MCF 10A (cell line): Measurements from ENCODE around the gene RBP3. TPM values are rescaled to one million over a fixed set of nuclear protein-coding genes. Genes with fewer than 3 reads are reported as not detected.

Source experiments
- BruUV-seq: library from RNA; stranded (reverse); fragments of 400-500 nt; replicated peaks from 2 replicates; lab custom pipeline; 2021; lab: Mats Ljungman, UMichigan
- CTCF ChIA-PET: fragments of 300-600 bp; sonication (Branson Sonifier 250); formaldehyde crosslinking; extraction: SDS; loops from one replicate; lab custom pipeline; 2021; ENCODE audit warnings: antibody characterized with exemption, inconsistent platforms; lab: Yijun Ruan, JAX
- POLR2A ChIA-PET: fragments of 300-600, 350-650 bp; sonication (Branson Sonifier 250); formaldehyde crosslinking; extraction: SDS; loops from one replicate; lab custom pipeline; 2020; ENCODE audit warnings: antibody characterized with exemption, inconsistent platforms; lab: Yijun Ruan, JAX
- DNase-seq: peaks from one replicate; pipeline ENCODE4 v3.0.0-alpha.2; 2018; ENCODE audit not compliant: unreplicated experiment
- H3K27ac Mint-ChIP-seq: one replicate; pipeline ENCODE4 v1.8.0; 2022; ENCODE audit warnings: mild to moderate bottlenecking, low read depth, mixed read lengths; ENCODE audit not compliant: unreplicated experiment
- H3K27me3 Mint-ChIP-seq: one replicate; pipeline ENCODE4 v1.8.0; 2022; ENCODE audit warnings: mixed read lengths; ENCODE audit not compliant: insufficient read depth, unreplicated experiment
- H3K36me3 Mint-ChIP-seq: one replicate; pipeline ENCODE4 v1.8.0; 2022; ENCODE audit warnings: mild to moderate bottlenecking, moderate library complexity, mixed read lengths; ENCODE audit not compliant: insufficient read depth, unreplicated experiment
- H3K4me1 Mint-ChIP-seq: one replicate; pipeline ENCODE4 v1.8.0; 2022; ENCODE audit warnings: mixed read lengths; ENCODE audit not compliant: insufficient read depth, unreplicated experiment
- H3K4me3 Mint-ChIP-seq: one replicate; pipeline ENCODE4 v1.8.0; 2022; ENCODE audit warnings: mild to moderate bottlenecking, moderate library complexity, mixed read lengths; ENCODE audit not compliant: unreplicated experiment
- H3K9me3 Mint-ChIP-seq: one replicate; pipeline ENCODE4 v1.8.0; 2022; ENCODE audit warnings: mixed read lengths; ENCODE audit not compliant: unreplicated experiment
- CTCF ChIP-seq: fragments of 200-600 bp; IDR thresholded peaks from one replicate; pipeline ENCODE4 v1.8.0; 2022; ENCODE audit warnings: antibody characterized with exemption, mild to moderate bottlenecking; ENCODE audit not compliant: unreplicated experiment
- intact Hi-C: fragments of 100-400 bp; cut with micrococcal nuclease; formaldehyde crosslinking; loops from 2 replicates; pipeline ENCODE4 v1.14.1; 2022
- total RNA-seq: library from RNA; stranded (reverse); gene quantifications from 2 replicates; pipeline ENCODE4 v1.2.3, GENCODE V29; 2022

Gene RBP3
- total RNA-seq, 1 experiment from 2014 or later, result not detected

GRCh38 chr10:47319784-47320183 lies 28.4 kb upstream of the RBP3 start:
- Mint-ChIP-seq H3K9me3 (no peaks in the 10 kb centered on the region), H3K27ac (no peak overlapping the region), H3K4me1 (peaks cover 5% of the 10 kb centered on the region), H3K27me3 (peaks cover 29% of the 10 kb centered on the region), H3K36me3 (no peaks in the 10 kb centered on the region), H3K4me3 (no peak overlapping the region)
- CTCF ChIA-PET, result interaction anchor here (14.1 kb wide), 1 partner anchor 293 kb away, joined by 131 read pairs; no protein-coding TSS in a partner anchor
- no TSS peak for BruUV-seq
- no peak for TF ChIP-seq CTCF
- intact Hi-C loops, result no loop called here
- POLR2A ChIA-PET, result no interaction called here
- DNase-seq, result no peak

- POLR2A ChIA-PET, result interaction anchor here (1.0 kb wide), 1 partner anchor 10 kb away, joined by 3 read pairs; no protein-coding TSS in a partner anchor
- no peak overlapping the region for H3K4me3 Mint-ChIP-seq
- no peaks in the 10 kb centered on the region for H3K9me3 Mint-ChIP-seq
- H3K36me3 Mint-ChIP-seq, result no peaks in the 10 kb centered on the region
- BruUV-seq, result no TSS peak
- CTCF ChIA-PET, result interaction anchor here (0.9 to 14.1 kb wide), 3 partner anchors 9 to 294 kb away, joined by 4 to 131 read pairs (median 6); no protein-coding TSS in a partner anchor
- peaks cover 36% of the 10 kb centered on the region for H3K27me3 Mint-ChIP-seq
- TF ChIP-seq CTCF, result no peak
- no peak for DNase-seq
- intact Hi-C loops, result no loop called here
- H3K27ac Mint-ChIP-seq, result no peak overlapping the region
- peaks cover 5% of the 10 kb centered on the region for H3K4me1 Mint-ChIP-seq
Observed at GRCh38 chr10:47320812-47321211, 27.4 kb upstream of the RBP3 start.

- Mint-ChIP-seq H3K36me3 (no peaks in the 10 kb centered on the region), H3K4me3 (no peak overlapping the region), H3K27me3 (peaks cover 36% of the 10 kb centered on the region), H3K27ac (no peak overlapping the region), H3K9me3 (no peaks in the 10 kb centered on the region), H3K4me1 (peaks cover 5% of the 10 kb centered on the region)
- CTCF ChIA-PET, result interaction anchor here (0.9 to 14.1 kb wide), 3 partner anchors 10 to 295 kb away, joined by 4 to 131 read pairs (median 6); no protein-coding TSS in a partner anchor
- DNase-seq, result no peak
- POLR2A ChIA-PET, result interaction anchor here (1.0 kb wide), 1 partner anchor 10 kb away, joined by 3 read pairs; no protein-coding TSS in a partner anchor
- BruUV-seq, result no TSS peak
- TF ChIP-seq CTCF, result no peak
- intact Hi-C loops, result no loop called here
Observed at GRCh38 chr10:47321521-47322195, 26.5 kb upstream of the RBP3 start.

GRCh38 chr10:47322300-47323061 lies 25.7 kb upstream of the RBP3 start, which contains the start of gene GDF2:
Gene GDF2, plus strand, starts transcription at chr10:47322454. Its CDS starts 215 bp downstream, at chr10:47322669.
- ChIA-PET POLR2A (no interaction called here), CTCF (interaction anchor here (0.8 to 14.1 kb wide), 3 partner anchors 275 to 297 kb away, joined by 3 to 131 read pairs (median 12); no protein-coding TSS in a partner anchor)
- no peak within 1 kb of the TSS for H3K4me3 Mint-ChIP-seq
- peaks cover 5% of the 10 kb centered on the region for H3K4me1 Mint-ChIP-seq
- no peaks in the 10 kb centered on the region for H3K9me3 Mint-ChIP-seq
- H3K27ac Mint-ChIP-seq, result no peak within 1 kb of the TSS
- no peak for DNase-seq
- TF ChIP-seq CTCF, result no peak
- H3K36me3 Mint-ChIP-seq, result no peaks in the 10 kb centered on the region
- BruUV-seq, result no TSS peak
- intact Hi-C loops, result no loop called here
- peaks cover 36% of the 10 kb centered on the region for H3K27me3 Mint-ChIP-seq
